H9 (cell line): Measurements from ENCODE around the gene OR9G4. TPM values are rescaled to one million over a fixed set of nuclear protein-coding genes. Genes with fewer than 3 reads are reported as not detected.

Experiments
- DNase-seq: peaks from one replicate; pipeline ENCODE4 v3.0.0-alpha.2; 2017
- H2AFZ ChIP-seq: one replicate; pipeline ENCODE4 v1.6.1; 2013; ENCODE audit warnings: mild to moderate bottlenecking, low read length, control low read depth, moderate library complexity
- H2AK5ac ChIP-seq: 2 replicates; pipeline ENCODE4 v1.6.1; 2013; ENCODE audit warnings: low read length, control low read depth, mixed read lengths; ENCODE audit not compliant: insufficient read length
- H2BK120ac ChIP-seq: one replicate; pipeline ENCODE4 v1.6.1; 2013; ENCODE audit warnings: low read depth, mild to moderate bottlenecking, low read length, control low read depth, inconsistent platforms; ENCODE audit not compliant: poor library complexity, severe bottlenecking
- H2BK12ac ChIP-seq: 2 replicates; pipeline ENCODE4 v1.6.1; 2013; ENCODE audit warnings: low read length, control low read depth, mixed read lengths, low read depth; ENCODE audit not compliant: insufficient read length
- H2BK15ac ChIP-seq: 2 replicates; pipeline ENCODE4 v1.6.1; 2013; ENCODE audit warnings: low read depth, low read length, control low read depth
- H2BK20ac ChIP-seq: one replicate; pipeline ENCODE4 v1.6.1; 2013; ENCODE audit warnings: low read depth, mild to moderate bottlenecking, low read length, control low read depth, inconsistent platforms; ENCODE audit not compliant: poor library complexity, severe bottlenecking
- H2BK5ac ChIP-seq: 2 replicates; pipeline ENCODE4 v1.6.1; 2013; ENCODE audit warnings: low read length, control low read depth, mixed read lengths; ENCODE audit not compliant: insufficient read length
- H3K14ac ChIP-seq: 2 replicates; pipeline ENCODE4 v1.6.1; 2013; ENCODE audit warnings: low read length, control low read depth; ENCODE audit not compliant: insufficient read depth
- H3K18ac ChIP-seq: 2 replicates; pipeline ENCODE4 v1.6.1; 2013; ENCODE audit warnings: low read depth, mild to moderate bottlenecking, mixed read lengths, low read length, control low read depth; ENCODE audit not compliant: insufficient read length
- H3K23ac ChIP-seq: 2 replicates; pipeline ENCODE4 v1.6.1; 2013; ENCODE audit warnings: low read length, control low read depth, mixed read lengths, low read depth; ENCODE audit not compliant: insufficient read length
- H3K23me2 ChIP-seq: 2 replicates; pipeline ENCODE4 v1.6.1; 2013; ENCODE audit warnings: low read depth, mild to moderate bottlenecking, mixed read lengths, low read length, control low read depth; ENCODE audit not compliant: insufficient read length, poor library complexity, severe bottlenecking
- H3K27ac ChIP-seq: 2 replicates; pipeline ENCODE4 v1.5.1; 2013; ENCODE audit warnings: low read length, control low read depth, mixed read lengths, low read depth; ENCODE audit not compliant: insufficient read length
- H3K27me3 ChIP-seq: 2 replicates; pipeline ENCODE4 v1.6.1; 2013; ENCODE audit warnings: low read length, control low read depth, inconsistent platforms; ENCODE audit not compliant: insufficient read depth
- H3K4ac ChIP-seq: 2 replicates; pipeline ENCODE4 v1.6.1; 2013; ENCODE audit warnings: low read depth, mild to moderate bottlenecking, control low read depth, inconsistent platforms, low read length, moderate library complexity
- H3K4me1 ChIP-seq: 2 replicates; pipeline ENCODE4 v1.6.1; 2013; ENCODE audit warnings: low read length, control low read depth, inconsistent platforms; ENCODE audit not compliant: insufficient read depth
- H3K4me2 ChIP-seq: 2 replicates; pipeline ENCODE4 v1.6.1; 2013; ENCODE audit warnings: low read length, control low read depth, mixed read lengths; ENCODE audit not compliant: insufficient read length, insufficient read depth
- H3K56ac ChIP-seq: 2 replicates; pipeline ENCODE4 v1.6.1; 2013; ENCODE audit warnings: low read depth, mild to moderate bottlenecking, mixed read lengths, low read length, control low read depth; ENCODE audit not compliant: insufficient read length
- H3K79me1 ChIP-seq: 2 replicates; pipeline ENCODE4 v1.6.1; 2013; ENCODE audit warnings: low read depth, mild to moderate bottlenecking, moderate library complexity, low read length, control low read depth, inconsistent platforms; ENCODE audit not compliant: insufficient read depth, poor library complexity, severe bottlenecking
- H3K79me2 ChIP-seq: 2 replicates; pipeline ENCODE4 v1.6.1; 2013; ENCODE audit warnings: low read length, control low read depth, inconsistent platforms; ENCODE audit not compliant: insufficient read depth
- H3K9ac ChIP-seq: 2 replicates; pipeline ENCODE4 v1.6.1; 2013; ENCODE audit warnings: low read length, control low read depth, mixed read lengths; ENCODE audit not compliant: insufficient read length; ENCODE audit errors: extremely low read depth
- H3K9me3 ChIP-seq: one replicate; pipeline ENCODE4 v1.6.1; 2013; ENCODE audit warnings: low read depth, low read length, inconsistent platforms; ENCODE audit not compliant: control insufficient read depth
- H3T11ph ChIP-seq: one replicate; pipeline ENCODE4 v1.6.1; 2013; ENCODE audit warnings: mild to moderate bottlenecking, low read length, control low read depth, inconsistent platforms
- H4K20me1 ChIP-seq: one replicate; pipeline ENCODE4 v1.6.1; 2013; ENCODE audit not compliant: control insufficient read depth, insufficient read length, insufficient read depth
- H4K5ac ChIP-seq: 2 replicates; pipeline ENCODE4 v1.6.1; 2013; ENCODE audit warnings: low read depth, mild to moderate bottlenecking, mixed read lengths, low read length, control low read depth; ENCODE audit not compliant: insufficient read length
- H4K8ac ChIP-seq: replicated peaks from 2 replicates; pipeline ENCODE4 v1.6.1; 2013; ENCODE audit warnings: low read length, control low read depth, mixed read lengths, low read depth; ENCODE audit not compliant: insufficient read length
- H4K91ac ChIP-seq: 2 replicates; pipeline ENCODE4 v1.6.1; 2013; ENCODE audit warnings: low read depth, mild to moderate bottlenecking, moderate library complexity, mixed read lengths, low read length, control low read depth; ENCODE audit not compliant: insufficient read length
- H3K27ac Mint-ChIP-seq, 3 experiments: 2 replicates in 2 of 3; 3 replicates in 1 of 3; pipeline ENCODE4 v1.8.0; 2020 to 2021; ENCODE audit warnings: mixed read lengths in 3 of 3, mild to moderate bottlenecking in 1 of 3, moderate library complexity in 1 of 3
- H3K27me3 Mint-ChIP-seq: 2 replicates; pipeline ENCODE4 v1.8.0; 2021; ENCODE audit warnings: low read depth, mild to moderate bottlenecking, moderate library complexity, mixed read lengths
- H3K36me3 Mint-ChIP-seq, 3 experiments: 2 replicates in 2 of 3; 3 replicates in 1 of 3; pipeline ENCODE4 v1.8.0; 2020 to 2021; ENCODE audit warnings: low read depth in 3 of 3, mixed read lengths in 3 of 3; ENCODE audit not compliant: insufficient read depth in 1 of 3
- H3K4me1 Mint-ChIP-seq, 2 experiments: 2 replicates each; pipeline ENCODE4 v1.8.0; 2020; ENCODE audit warnings: mixed read lengths in 2 of 2
- H3K4me3 Mint-ChIP-seq, 2 experiments: 2 replicates in 1 of 2; 3 replicates in 1 of 2; pipeline ENCODE4 v1.8.0; 2020 to 2021; ENCODE audit warnings: mild to moderate bottlenecking in 2 of 2, mixed read lengths in 2 of 2, moderate library complexity in 1 of 2
- H3K9me3 Mint-ChIP-seq, 2 experiments: 2 replicates in 1 of 2; 3 replicates in 1 of 2; pipeline ENCODE4 v1.8.0; 2020; ENCODE audit warnings: mild to moderate bottlenecking in 2 of 2, mixed read lengths in 2 of 2, moderate library complexity in 1 of 2
- CTCF ChIP-seq: fragments of 200-600 bp; sonication (generic); conservative IDR thresholded peaks from 3 replicates; pipeline ENCODE4 v1.8.0; 2021; ENCODE audit warnings: antibody characterized with exemption, mild to moderate bottlenecking
- WGBS: extraction: QIAGEN DNeasy Blood & Tissue Kit; methylation state at CpG from one replicate; pipeline ENCODE4 v1.1.7; 2013; ENCODE audit warnings: missing lambda C conversion rate, low lambda C conversion rate, mixed read lengths; ENCODE audit not compliant: insufficient read length; ENCODE audit errors: extremely low coverage; 5-methylcytosine and 5-hydroxymethylcytosine counted together
- total RNA-seq: library from RNA; stranded (reverse); gene quantifications from 2 replicates; pipeline ENCODE4 v1.2.1, GENCODE V29; 2021

Gene OR9G4
- total RNA-seq, 1 experiment from 2014 or later: not detected

GRCh38 chr11:56750190-56750589 is 1.7 kb upstream of the OR9G4 start:
- H3K27me3 ChIP-seq: no peaks in the 10 kb centered on the region
- TF ChIP-seq CTCF: peak; percentile 59
- Mint-ChIP-seq H3K9me3 (peaks cover 4 to 7% of the 10 kb centered on the region in 2 experiments), H3K4me3 (no peak overlapping the region), H3K27me3 (no peaks in the 10 kb centered on the region; the same call in 1 of the 2 replicates), H3K27ac (peak overlapping the region in 1 of 3 experiments; percentile 51; a peak in 1 of 7 replicates), H3K4me1 (peaks cover 10 to 14% of the 10 kb centered on the region in 2 experiments), H3K36me3 (peaks cover 0 to 17% (median 3%) of the 10 kb centered on the region in 3 experiments; a peak in 5 of 7 replicates)
- no peak overlapping the region for H4K8ac ChIP-seq
- H3K9me3 ChIP-seq: no peaks in the 10 kb centered on the region
- H3K79me1 ChIP-seq: no peaks in the 10 kb centered on the region
- no peak overlapping the region for H4K5ac ChIP-seq
- no peak overlapping the region for H2BK15ac ChIP-seq
- H3K4ac ChIP-seq: no peak overlapping the region
- no peaks in the 10 kb centered on the region for H3K4me1 ChIP-seq
- H2BK20ac ChIP-seq: no peak overlapping the region
- H2AFZ ChIP-seq: no peak overlapping the region
- H2AK5ac ChIP-seq: no peak overlapping the region
- H2BK5ac ChIP-seq: no peak overlapping the region
- no peak overlapping the region for H3K9ac ChIP-seq
- no peak overlapping the region for H2BK12ac ChIP-seq
- H3K56ac ChIP-seq: no peak overlapping the region
- no peak overlapping the region for H3K18ac ChIP-seq
- H3K23me2 ChIP-seq: no peaks in the 10 kb centered on the region
- H4K91ac ChIP-seq: no peak overlapping the region
- H4K20me1 ChIP-seq: no peaks in the 10 kb centered on the region
- H3K14ac ChIP-seq: no peak overlapping the region
- no peak overlapping the region for H3T11ph ChIP-seq
- peak; percentile 54 for DNase-seq
- no peak overlapping the region for H3K4me2 ChIP-seq
- H2BK120ac ChIP-seq: no peak overlapping the region
- no peak overlapping the region for H3K23ac ChIP-seq
- no peaks in the 10 kb centered on the region for H3K79me2 ChIP-seq
- H3K27ac ChIP-seq: no peak overlapping the region
- no CpG with 5 or more reads among the region's 5 CpGs for WGBS
